ENCODE data around the gene CATSPERZ. TPM values are rescaled to one million over a fixed set of nuclear protein-coding genes. Genes with fewer than 3 reads are reported as not detected.

The CATSPERZ gene
- total and polyA plus RNA-seq, 2 of the 8 experiments (the other 6 are each of a cell fraction or from before 2014, with no cell fraction given), result 0.77 TPM; not detected in 1

DNA sequence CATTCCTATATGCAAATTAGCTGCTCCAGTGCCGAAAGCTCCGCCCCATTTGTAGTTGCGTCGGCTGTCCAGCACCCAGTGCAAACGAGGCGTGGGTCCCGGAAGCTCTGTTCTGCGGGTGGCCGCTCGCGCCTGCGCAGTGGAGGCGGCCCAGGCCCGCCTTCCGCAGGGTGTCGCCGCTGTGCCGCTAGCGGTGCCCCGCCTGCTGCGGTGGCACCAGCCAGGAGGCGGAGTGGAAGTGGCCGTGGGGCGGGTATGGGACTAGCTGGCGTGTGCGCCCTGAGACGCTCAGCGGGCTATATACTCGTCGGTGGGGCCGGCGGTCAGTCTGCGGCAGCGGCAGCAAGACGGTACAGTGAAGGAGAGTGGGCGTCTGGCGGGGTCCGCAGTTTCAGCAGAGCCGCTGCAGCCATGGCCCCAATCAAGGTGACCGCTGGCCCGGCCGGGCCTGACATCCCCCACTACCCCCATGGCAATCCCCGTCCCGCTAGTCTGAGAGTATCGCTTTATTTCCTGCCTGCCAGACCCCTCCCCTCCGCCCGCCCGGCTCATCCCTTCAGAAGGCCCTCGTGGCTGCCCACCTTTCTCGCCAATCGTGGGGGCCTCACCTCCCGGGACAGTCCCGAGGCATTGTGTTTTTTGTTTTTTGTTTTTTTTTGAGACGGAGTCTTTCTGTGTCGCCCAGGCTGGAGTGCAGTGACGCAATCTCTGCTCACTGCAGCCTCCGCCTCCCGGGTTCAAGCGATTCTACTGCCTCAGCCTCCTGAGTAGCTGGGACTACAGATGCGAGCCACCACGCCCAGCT lies 18.0 kb downstream of the CATSPERZ start, which contains the start of gene PRDX5:
TSS of gene PRDX5 (plus strand) at position 161 of the 805 bp plus-strand sequence. CDS start at position 256, 95 bp downstream.
- H3K4ac ChIP-seq (replicated peaks; ENCODE audit: insufficient read length, low read depth, low read length), result peak within 1 kb of the TSS; percentile 97
- no peak for FAIRE-seq
- H3K4me2 ChIP-seq (ENCODE audit: insufficient read depth in 1 of 2, low read depth in 2 of 2, low read length in 2 of 2), result peak within 1 kb of the TSS; percentile 60 to 75
- no peaks in the 10 kb centered on the region for H3K27me3 ChIP-seq (replicated peaks in 1 of 4; ENCODE audit: control insufficient read depth in 3 of 4, extremely low read depth in 1 of 4, insufficient read depth in 3 of 4, low read length in 3 of 4)
- 0 out of 2 replicates have a peak within 1 kb of the TSS, but pooled peaks have one; percentile 40 for H2AFZ ChIP-seq (ENCODE audit: low read length)
- H3K23ac ChIP-seq (ENCODE audit: insufficient read length), result no peak within 1 kb of the TSS
- H3K9me3 ChIP-seq (ENCODE audit: insufficient read depth in 2 of 2, low read depth in 1 of 2, low read length in 1 of 2), result no peaks in the 10 kb centered on the region
- H2BK20ac ChIP-seq (ENCODE audit: low read length), result no peak within 1 kb of the TSS
- peak within 1 kb of the TSS; percentile 88; the same call in 1 of the 2 replicates for H2BK15ac ChIP-seq (ENCODE audit: low read length)
- peak within 1 kb of the TSS; percentile 71; the same call in 1 of the 2 replicates for H2AK5ac ChIP-seq (ENCODE audit: low read depth, low read length)
- peaks cover 2 to 26% (median 15%) of the 10 kb centered on the region in 4 experiments; a peak in 7 of 8 replicates for H3K36me3 ChIP-seq (ENCODE audit: control insufficient read depth in 2 of 4, insufficient read depth in 4 of 4, low read length in 3 of 4)
- 3% methylated on average over 59 of the region's 61 CpGs; no CpG with 5 or more reads in 1 of the 2 experiments for WGBS, 2 experiments (ENCODE audit: extremely low coverage in 1 of 2, insufficient coverage in 1 of 2, insufficient read length in 1 of 2, insufficient replicate concordance in 2 of 2, low coverage in 1 of 2, low lambda C conversion rate in 2 of 2, missing lambda C conversion rate in 1 of 2)
- H3K56ac ChIP-seq (replicated peaks; ENCODE audit: insufficient read length, low read depth, low read length), result peak within 1 kb of the TSS; percentile 91
- peaks cover 5% of the 10 kb centered on the region; the same call in 1 of the 2 replicates for H3K23me2 ChIP-seq (ENCODE audit: low read depth, low read length)
- H3K27ac ChIP-seq (ENCODE audit: low read depth, low read length), result peak within 1 kb of the TSS; percentile 91
- H4K8ac ChIP-seq (ENCODE audit: extremely low read depth, insufficient read depth, low read length), result peak within 1 kb of the TSS; percentile 97
- H4K20me1 ChIP-seq (replicated peaks in 1 of 2; ENCODE audit: control insufficient read depth in 1 of 2, insufficient read depth in 2 of 2, low read length in 2 of 2), result peaks cover 0 to 4% of the 10 kb centered on the region in 2 experiments
- peak within 1 kb of the TSS; percentile 94 for H2BK120ac ChIP-seq (replicated peaks; ENCODE audit: low read depth, low read length)
- H3K4me1 ChIP-seq (replicated peaks in 1 of 4; ENCODE audit: control insufficient read depth in 3 of 4, insufficient read depth in 4 of 4, low read length in 3 of 4), result peaks cover 1 to 12% (median 3%) of the 10 kb centered on the region in 4 experiments; a peak in 6 of 7 replicates
- H2BK12ac ChIP-seq (ENCODE audit: low read depth, low read length), result 0 out of 2 replicates have a peak within 1 kb of the TSS, but pooled peaks have one; percentile 60
- H2BK5ac ChIP-seq (ENCODE audit: low read depth, low read length), result peak within 1 kb of the TSS; percentile 84
- H3K79me2 ChIP-seq (ENCODE audit: control insufficient read depth in 1 of 2, insufficient read depth in 2 of 2, low read length in 2 of 2), result peaks cover 0 to 18% of the 10 kb centered on the region in 2 experiments; a peak in 1 of 4 replicates
- peak within 1 kb of the TSS; percentile 96 for H4K91ac ChIP-seq (replicated peaks; ENCODE audit: insufficient read length, low read length)
- peak in 1 of 2 experiments; percentile 90 for DNase-seq (ENCODE audit: low read depth in 1 of 2, low spot score in 2 of 2)
- peak within 1 kb of the TSS; percentile 70 to 85 (median 79) for H3K9ac ChIP-seq (replicated peaks in 1 of 4; ENCODE audit: extremely low read depth in 1 of 4, low read depth in 3 of 4, low read length in 3 of 4)
- ChIA-PET CTCF (ENCODE audit: partially characterized antibody) (interaction anchor here (0.7 to 20.8 kb wide), 16 partner anchors 12 to 371 kb away, joined by 3 to 614 read pairs (median 4); partner anchors contain the start of genes BAD, CATSPERZ, CCDC88B and NUDT22), POLR2A (ENCODE audit: partially characterized antibody) (interaction anchor here (0.6 to 6.6 kb wide), 27 partner anchors 8 to 248 kb away, joined by 3 to 61 read pairs (median 6); partner anchors contain the start of genes CCDC88B, DNAJC4, ESRRA and FERMT3)
- peak within 1 kb of the TSS; percentile 71 for H3K18ac ChIP-seq (ENCODE audit: extremely low read depth, low read length)
- H3K4me3 ChIP-seq (ENCODE audit: extremely low read depth in 1 of 4, insufficient read depth in 2 of 4, low read depth in 3 of 4, low read length in 4 of 4), result peak within 1 kb of the TSS; percentile 73 to 80 (median 77)
- H4K5ac ChIP-seq (ENCODE audit: insufficient read length, low read depth, low read length), result peak within 1 kb of the TSS; percentile 99
- no peak within 1 kb of the TSS for H3K14ac ChIP-seq (ENCODE audit: insufficient read length)
- peaks cover 7% of the 10 kb centered on the region; the same call in 1 of the 2 replicates for H3K79me1 ChIP-seq (ENCODE audit: low read depth, low read length)
- TF ChIP-seq HDAC6 (IDR thresholded peaks at IDR 0.05; ENCODE audit: low read depth, low read length), result no peak
- no peak; the same call in 1 of the 2 replicates for TF ChIP-seq SP4 (IDR thresholded peaks at IDR 0.05; ENCODE audit: low read length)
- TF ChIP-seq POLR2A (IDR thresholded peaks at IDR 0.05; ENCODE audit: control extremely low read depth in 1 of 2, low read depth in 2 of 2, low read length in 2 of 2), result no peak
- no peak for TF ChIP-seq TEAD4 (IDR thresholded peaks at IDR 0.05; ENCODE audit: low read depth, low read length)
- no peak for TF ChIP-seq GABPA (IDR thresholded peaks at IDR 0.05; ENCODE audit: borderline replicate concordance, insufficient read depth, low read length)
- no peak for TF ChIP-seq NANOG (IDR thresholded peaks at IDR 0.05; ENCODE audit: insufficient read depth, low read depth, low read length, poor library complexity, severe bottlenecking)
